ENCODE measurements around the gene FN3K.

DNA sequence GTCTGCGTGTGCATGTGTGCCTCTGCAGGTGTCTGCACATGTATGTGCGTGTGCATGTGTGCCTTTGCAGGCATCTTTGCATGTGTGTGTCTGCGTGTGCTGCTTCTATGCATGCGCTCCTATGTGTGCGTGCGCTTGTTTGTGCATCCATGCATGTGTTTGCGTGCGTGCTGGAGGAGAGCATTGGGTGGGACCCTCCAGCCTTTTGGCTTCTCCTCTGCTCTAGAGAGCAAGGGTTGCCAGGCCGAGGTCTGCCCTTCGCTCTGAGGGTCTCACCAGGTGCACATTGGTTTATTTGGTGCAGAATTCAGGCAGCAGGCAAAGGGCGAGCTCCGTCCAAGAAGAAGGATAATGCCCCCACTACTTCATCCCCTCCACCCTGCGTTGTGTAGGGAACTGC is 35.9 kb upstream of the FN3K start:
- TF ChIP-seq GATA2 (IDR thresholded peaks at IDR 0.05; ENCODE audit: low read depth, low read length): no peak
- TF ChIP-seq GATA3 (IDR thresholded peaks at IDR 0.05; ENCODE audit: low read depth, low read length): no peak
